ENCODE results near the gene ZNHIT2. TPM values are rescaled to one million over a fixed set of nuclear protein-coding genes. Genes with fewer than 3 reads are reported as not detected.
A peak's percentile ranks its signal among the peaks of the same experiment; 100 is the strongest.

ZNHIT2 gene
- total and polyA plus RNA-seq, 2 of the 13 experiments (the other 11 are each of a cell fraction or from before 2014, with no cell fraction given): 1.1 to 6.5 TPM

DNA sequence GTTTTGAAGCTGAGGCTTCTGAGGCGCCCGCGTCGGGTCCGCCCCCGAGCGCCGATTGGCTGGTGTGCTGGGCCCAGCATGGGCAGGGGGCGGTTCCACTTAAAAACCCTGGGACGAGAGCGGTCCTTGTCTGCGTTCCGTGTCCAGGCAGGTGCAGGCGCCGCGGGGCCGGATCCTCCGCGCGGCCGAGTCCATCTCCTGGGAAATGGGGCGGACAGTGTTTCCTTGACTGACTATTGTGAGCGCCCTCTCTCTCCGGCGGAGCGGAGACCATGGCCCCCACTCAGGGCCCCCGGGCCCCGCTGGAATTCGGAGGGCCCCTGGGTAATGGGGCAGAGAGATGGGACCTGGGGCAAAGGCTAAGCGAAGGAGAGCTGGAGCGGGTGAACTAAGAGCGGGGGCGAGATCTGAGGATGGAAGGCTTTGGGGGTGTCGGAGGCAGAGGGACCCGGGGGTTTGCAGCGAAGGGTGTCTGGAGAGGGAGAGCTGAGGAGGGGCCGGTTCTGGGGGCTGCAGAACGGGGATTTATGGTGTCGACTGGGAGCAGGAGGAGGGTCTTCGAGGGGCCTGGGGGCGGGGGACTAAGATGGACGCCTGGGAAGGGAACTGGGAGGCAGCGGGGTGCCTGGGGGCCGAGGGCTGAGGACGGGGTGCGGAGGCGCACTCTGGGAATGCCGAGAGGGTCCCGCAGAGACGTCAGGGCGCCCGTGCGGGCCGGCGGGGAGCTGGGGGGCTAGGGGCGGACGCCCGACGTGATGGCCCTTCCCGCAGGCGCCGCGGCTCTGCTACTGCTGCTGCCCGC lies 5.6 kb downstream of the ZNHIT2 start, which contains the start of gene TM7SF2 (continued):
- TF ChIP-seq, protein P1, sequence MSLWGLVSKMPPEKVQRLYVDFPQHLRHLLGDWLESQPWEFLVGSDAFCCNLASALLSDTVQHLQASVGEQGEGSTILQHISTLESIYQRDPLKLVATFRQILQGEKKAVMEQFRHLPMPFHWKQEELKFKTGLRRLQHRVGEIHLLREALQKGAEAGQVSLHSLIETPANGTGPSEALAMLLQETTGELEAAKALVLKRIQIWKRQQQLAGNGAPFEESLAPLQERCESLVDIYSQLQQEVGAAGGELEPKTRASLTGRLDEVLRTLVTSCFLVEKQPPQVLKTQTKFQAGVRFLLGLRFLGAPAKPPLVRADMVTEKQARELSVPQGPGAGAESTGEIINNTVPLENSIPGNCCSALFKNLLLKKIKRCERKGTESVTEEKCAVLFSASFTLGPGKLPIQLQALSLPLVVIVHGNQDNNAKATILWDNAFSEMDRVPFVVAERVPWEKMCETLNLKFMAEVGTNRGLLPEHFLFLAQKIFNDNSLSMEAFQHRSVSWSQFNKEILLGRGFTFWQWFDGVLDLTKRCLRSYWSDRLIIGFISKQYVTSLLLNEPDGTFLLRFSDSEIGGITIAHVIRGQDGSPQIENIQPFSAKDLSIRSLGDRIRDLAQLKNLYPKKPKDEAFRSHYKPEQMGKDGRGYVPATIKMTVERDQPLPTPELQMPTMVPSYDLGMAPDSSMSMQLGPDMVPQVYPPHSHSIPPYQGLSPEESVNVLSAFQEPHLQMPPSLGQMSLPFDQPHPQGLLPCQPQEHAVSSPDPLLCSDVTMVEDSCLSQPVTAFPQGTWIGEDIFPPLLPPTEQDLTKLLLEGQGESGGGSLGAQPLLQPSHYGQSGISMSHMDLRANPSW (CRISPR knock-in tag; IDR thresholded peaks at IDR 0.05; ENCODE audit: borderline replicate concordance): no peak
- TF ChIP-seq ZNF619 (CRISPR knock-in tag; IDR thresholded peaks at IDR 0.05) (no peak; the same call in 1 of the 2 replicates), MAFK (conservative IDR thresholded peaks at IDR 0.05 in 1 of 2, IDR thresholded peaks at IDR 0.05 in 1 of 2; ENCODE audit: low read length in 2 of 2) (no peak), ZSCAN25 (CRISPR knock-in tag; IDR thresholded peaks at IDR 0.05) (peak; percentile 35; the same call in 1 of the 2 replicates), YEATS2 (CRISPR knock-in tag; IDR thresholded peaks at IDR 0.05; ENCODE audit: borderline replicate concordance) (no peak), REL (CRISPR knock-in tag; conservative IDR thresholded peaks at IDR 0.05) (no peak), ZIK1 (CRISPR knock-in tag; IDR thresholded peaks at IDR 0.05; ENCODE audit: borderline replicate concordance, low read depth) (no peak; the same call in 1 of the 2 replicates), ZBTB3 (CRISPR knock-in tag; IDR thresholded peaks at IDR 0.05; ENCODE audit: borderline replicate concordance, low read depth) (0 out of 2 replicates have a peak, but pooled peaks have one; percentile 31), MEF2D (CRISPR knock-in tag; IDR thresholded peaks at IDR 0.05) (peak; percentile 58; the same call in 1 of the 2 replicates), ZNF547 (CRISPR knock-in tag; IDR thresholded peaks at IDR 0.05) (peak; percentile 16; the same call in 1 of the 2 replicates), SIN3B (IDR thresholded peaks at IDR 0.05; ENCODE audit: low read length) (no peak), U2AF2 (IDR thresholded peaks at IDR 0.05; ENCODE audit: low read depth, low read length) (no peak), NFKBIZ (CRISPR knock-in tag; IDR thresholded peaks at IDR 0.05) (no peak), CBX2 (IDR thresholded peaks at IDR 0.05; ENCODE audit: low read depth, low read length) (no peak), CBX2 (CRISPR knock-in tag; IDR thresholded peaks at IDR 0.05; ENCODE audit: low read depth) (no peak)
- TF ChIP-seq, protein P2, sequence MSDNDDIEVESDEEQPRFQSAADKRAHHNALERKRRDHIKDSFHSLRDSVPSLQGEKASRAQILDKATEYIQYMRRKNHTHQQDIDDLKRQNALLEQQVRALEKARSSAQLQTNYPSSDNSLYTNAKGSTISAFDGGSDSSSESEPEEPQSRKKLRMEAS (IDR thresholded peaks at IDR 0.05): no peak; the same call in 1 of the 2 replicates
- TF ChIP-seq, protein P3, sequence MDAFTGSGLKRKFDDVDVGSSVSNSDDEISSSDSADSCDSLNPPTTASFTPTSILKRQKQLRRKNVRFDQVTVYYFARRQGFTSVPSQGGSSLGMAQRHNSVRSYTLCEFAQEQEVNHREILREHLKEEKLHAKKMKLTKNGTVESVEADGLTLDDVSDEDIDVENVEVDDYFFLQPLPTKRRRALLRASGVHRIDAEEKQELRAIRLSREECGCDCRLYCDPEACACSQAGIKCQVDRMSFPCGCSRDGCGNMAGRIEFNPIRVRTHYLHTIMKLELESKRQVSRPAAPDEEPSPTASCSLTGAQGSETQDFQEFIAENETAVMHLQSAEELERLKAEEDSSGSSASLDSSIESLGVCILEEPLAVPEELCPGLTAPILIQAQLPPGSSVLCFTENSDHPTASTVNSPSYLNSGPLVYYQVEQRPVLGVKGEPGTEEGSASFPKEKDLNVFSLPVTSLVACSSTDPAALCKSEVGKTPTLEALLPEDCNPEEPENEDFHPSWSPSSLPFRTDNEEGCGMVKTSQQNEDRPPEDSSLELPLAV (CRISPR knock-in tag; conservative IDR thresholded peaks at IDR 0.05; ENCODE audit: low read depth): no peak
- TF ChIP-seq, protein P4, sequence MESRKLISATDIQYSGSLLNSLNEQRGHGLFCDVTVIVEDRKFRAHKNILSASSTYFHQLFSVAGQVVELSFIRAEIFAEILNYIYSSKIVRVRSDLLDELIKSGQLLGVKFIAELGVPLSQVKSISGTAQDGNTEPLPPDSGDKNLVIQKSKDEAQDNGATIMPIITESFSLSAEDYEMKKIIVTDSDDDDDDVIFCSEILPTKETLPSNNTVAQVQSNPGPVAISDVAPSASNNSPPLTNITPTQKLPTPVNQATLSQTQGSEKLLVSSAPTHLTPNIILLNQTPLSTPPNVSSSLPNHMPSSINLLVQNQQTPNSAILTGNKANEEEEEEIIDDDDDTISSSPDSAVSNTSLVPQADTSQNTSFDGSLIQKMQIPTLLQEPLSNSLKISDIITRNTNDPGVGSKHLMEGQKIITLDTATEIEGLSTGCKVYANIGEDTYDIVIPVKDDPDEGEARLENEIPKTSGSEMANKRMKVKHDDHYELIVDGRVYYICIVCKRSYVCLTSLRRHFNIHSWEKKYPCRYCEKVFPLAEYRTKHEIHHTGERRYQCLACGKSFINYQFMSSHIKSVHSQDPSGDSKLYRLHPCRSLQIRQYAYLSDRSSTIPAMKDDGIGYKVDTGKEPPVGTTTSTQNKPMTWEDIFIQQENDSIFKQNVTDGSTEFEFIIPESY (CRISPR knock-in tag; IDR thresholded peaks at IDR 0.05): no peak
- TF ChIP-seq, protein P5, sequence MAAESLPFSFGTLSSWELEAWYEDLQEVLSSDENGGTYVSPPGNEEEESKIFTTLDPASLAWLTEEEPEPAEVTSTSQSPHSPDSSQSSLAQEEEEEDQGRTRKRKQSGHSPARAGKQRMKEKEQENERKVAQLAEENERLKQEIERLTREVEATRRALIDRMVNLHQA (CRISPR knock-in tag; IDR thresholded peaks at IDR 0.05): no peak
- TF ChIP-seq, protein P6, sequence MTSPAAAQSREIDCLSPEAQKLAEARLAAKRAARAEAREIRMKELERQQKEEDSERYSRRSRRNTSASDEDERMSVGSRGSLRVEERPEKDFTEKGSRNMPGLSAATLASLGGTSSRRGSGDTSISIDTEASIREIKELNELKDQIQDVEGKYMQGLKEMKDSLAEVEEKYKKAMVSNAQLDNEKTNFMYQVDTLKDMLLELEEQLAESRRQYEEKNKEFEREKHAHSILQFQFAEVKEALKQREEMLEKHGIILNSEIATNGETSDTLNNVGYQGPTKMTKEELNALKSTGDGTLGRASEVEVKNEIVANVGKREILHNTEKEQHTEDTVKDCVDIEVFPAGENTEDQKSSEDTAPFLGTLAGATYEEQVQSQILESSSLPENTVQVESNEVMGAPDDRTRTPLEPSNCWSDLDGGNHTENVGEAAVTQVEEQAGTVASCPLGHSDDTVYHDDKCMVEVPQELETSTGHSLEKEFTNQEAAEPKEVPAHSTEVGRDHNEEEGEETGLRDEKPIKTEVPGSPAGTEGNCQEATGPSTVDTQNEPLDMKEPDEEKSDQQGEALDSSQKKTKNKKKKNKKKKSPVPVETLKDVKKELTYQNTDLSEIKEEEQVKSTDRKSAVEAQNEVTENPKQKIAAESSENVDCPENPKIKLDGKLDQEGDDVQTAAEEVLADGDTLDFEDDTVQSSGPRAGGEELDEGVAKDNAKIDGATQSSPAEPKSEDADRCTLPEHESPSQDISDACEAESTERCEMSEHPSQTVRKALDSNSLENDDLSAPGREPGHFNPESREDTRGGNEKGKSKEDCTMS (CRISPR knock-in tag; conservative IDR thresholded peaks at IDR 0.05): no peak
